Measurements from ENCODE around the gene CDCA8. TPM values are rescaled to one million over a fixed set of nuclear protein-coding genes. Genes with fewer than 3 reads are reported as not detected.

CDCA8 gene
- polyA plus RNA-seq, 4 donors, result 14.9 to 17.0 (median 16.4) TPM

- no peak for DNase-seq (ENCODE audit: low read depth in 4 of 4, low spot score in 3 of 4)
Observed at GRCh38 chr1:37714226-37714625, 21.9 kb downstream of the CDCA8 start.

GRCh38 chr1:37714689-37715088 is 22.4 kb downstream of the CDCA8 start:
- DNase-seq (ENCODE audit: low read depth in 4 of 4, low spot score in 3 of 4), result no peak

- no peak for DNase-seq (ENCODE audit: low read depth in 4 of 4, low spot score in 3 of 4)
Observed at GRCh38 chr1:37716321-37716720, 24.0 kb downstream of the CDCA8 start.

- DNase-seq (ENCODE audit: low read depth in 4 of 4, low spot score in 3 of 4), result no peak
Observed at GRCh38 chr1:37717631-37718030, 25.3 kb downstream of the CDCA8 start.

- no peak for DNase-seq (ENCODE audit: low read depth in 4 of 4, low spot score in 3 of 4)
Observed at GRCh38 chr1:37718181-37718900, 26.0 kb downstream of the CDCA8 start.

GRCh38 chr1:37718901-37719571 is 26.7 kb downstream of the CDCA8 start:
- no peak for DNase-seq (ENCODE audit: low read depth in 4 of 4, low spot score in 3 of 4)

- DNase-seq (ENCODE audit: low read depth in 4 of 4, low spot score in 3 of 4), result no peak
Observed at GRCh38 chr1:37719572-37720195, 27.4 kb downstream of the CDCA8 start.

- DNase-seq (ENCODE audit: low read depth in 4 of 4, low spot score in 3 of 4), result no peak
Observed at GRCh38 chr1:37720231-37721130, 28.2 kb downstream of the CDCA8 start.

GRCh38 chr1:37721565-37721964 is 29.2 kb downstream of the CDCA8 start:
- no peak for DNase-seq (ENCODE audit: low read depth in 4 of 4, low spot score in 3 of 4)

GRCh38 chr1:37722181-37723071 is 30.1 kb downstream of the CDCA8 start:
- DNase-seq (ENCODE audit: low read depth in 4 of 4, low spot score in 3 of 4), result no peak

GRCh38 chr1:37723072-37723389 is 30.7 kb downstream of the CDCA8 start:
- no peak for DNase-seq (ENCODE audit: low read depth in 4 of 4, low spot score in 3 of 4)

- DNase-seq (ENCODE audit: low read depth in 4 of 4, low spot score in 3 of 4), result no peak
Observed at GRCh38 chr1:37723390-37724078, 31.2 kb downstream of the CDCA8 start.

- no peak for DNase-seq (ENCODE audit: low read depth in 4 of 4, low spot score in 3 of 4)
Observed at GRCh38 chr1:37724575-37724974, 32.3 kb downstream of the CDCA8 start.

GRCh38 chr1:37725851-37726613 is 33.7 kb downstream of the CDCA8 start:
- DNase-seq (ENCODE audit: low read depth in 4 of 4, low spot score in 3 of 4), result no peak

- no peak for DNase-seq (ENCODE audit: low read depth in 4 of 4, low spot score in 3 of 4)
Observed at GRCh38 chr1:37726751-37727585, 34.7 kb downstream of the CDCA8 start.

GRCh38 chr1:37728416-37728815 is 36.1 kb downstream of the CDCA8 start:
- no peak for DNase-seq (ENCODE audit: low read depth in 4 of 4, low spot score in 3 of 4)

GRCh38 chr1:37730376-37730775 is 38.1 kb downstream of the CDCA8 start:
- DNase-seq (ENCODE audit: low read depth in 4 of 4, low spot score in 3 of 4), result no peak

Measured in left renal pelvis (tissue), 4 donors.